Transverse colon (tissue), 3 donors: ENCODE data around the gene ARHGAP42.

ENCODE experiments used
- CTCF ChIP-seq, 5 experiments: fragments of 200-600 bp in 3 of 5; fragments of 450-650 bp in 2 of 5; sonication (generic) in 3 of 5; IDR thresholded peaks; 1 replicate in 2 of 5; 2 replicates in 3 of 5; pipeline ENCODE4 v1.5.1; 2016 to 2017; ENCODE audit warnings: antibody characterized with exemption in 5 of 5, inconsistent platforms in 3 of 5, mild to moderate bottlenecking in 2 of 5, moderate library complexity in 1 of 5
- EP300 ChIP-seq: sonication (generic); formaldehyde crosslinking; IDR thresholded peaks from one replicate; pipeline ENCODE4 v1.6.1; 2017; ENCODE audit warnings: antibody characterized with exemption, low read depth

GRCh38 chr11:100790073-100790472 lies 103.0 kb downstream of the ARHGAP42 start:
- TF ChIP-seq EP300 = no peak
- TF ChIP-seq CTCF (IDR thresholded peaks at IDR 0.05) = no peak
